Measurements from ENCODE around the gene ADD3. TPM values are rescaled to one million over a fixed set of nuclear protein-coding genes. Genes with fewer than 3 reads are reported as not detected.
A peak's percentile ranks its signal among the peaks of the same experiment; 100 is the strongest.

The ADD3 gene
- 77.2 TPM for total RNA-seq
- long read RNA-seq, full-length matches to known transcripts: 78 of 114 reads
- long read RNA-seq, partial matches to known transcripts: 9 of 114 reads
- long read RNA-seq, other reads (novel, unspliced or antisense): 27 of 114 reads

GRCh38 chr10:110007701-110008517, at the start of gene ADD3:
Gene ADD3, plus strand, starts transcription at chr10:110007984. Its CDS starts 92,670 bp downstream, at chr10:110100654.
- intact Hi-C loops (cut with DNase I): loop anchor here (2.0 to 10.0 kb wide), 4 partner anchors 67 to 497 kb away; no protein-coding TSS in a partner anchor
- peak; percentile 97 for DNase-seq (ENCODE audit: low spot score)

- intact Hi-C loops (cut with DNase I): no loop called here
- DNase-seq (ENCODE audit: low spot score): no peak
Measured at GRCh38 chr10:109958059-109958458, 49.7 kb upstream of the ADD3 start.

- intact Hi-C loops (cut with DNase I): no loop called here
- no peak for DNase-seq (ENCODE audit: low spot score)
Measured at GRCh38 chr10:109959259-109960145, 48.3 kb upstream of the ADD3 start.

GRCh38 chr10:109960682-109961081, 47.1 kb upstream of the ADD3 start:
- no peak for DNase-seq (ENCODE audit: low spot score)
- intact Hi-C loops (cut with DNase I): no loop called here

- intact Hi-C loops (cut with DNase I): no loop called here
- no peak for DNase-seq (ENCODE audit: low spot score)
Measured at GRCh38 chr10:109961174-109962001, 46.4 kb upstream of the ADD3 start.

GRCh38 chr10:109962247-109962646, 45.5 kb upstream of the ADD3 start:
- intact Hi-C loops (cut with DNase I): no loop called here
- no peak for DNase-seq (ENCODE audit: low spot score)

GRCh38 chr10:109963439-109963838, 44.3 kb upstream of the ADD3 start:
- no peak for DNase-seq (ENCODE audit: low spot score)
- intact Hi-C loops (cut with DNase I): no loop called here

- DNase-seq (ENCODE audit: low spot score): no peak
- intact Hi-C loops (cut with DNase I): no loop called here
Measured at GRCh38 chr10:109964318-109964717, 43.5 kb upstream of the ADD3 start.

GRCh38 chr10:109966961-109967738, 40.6 kb upstream of the ADD3 start:
- no peak for DNase-seq (ENCODE audit: low spot score)
- intact Hi-C loops (cut with DNase I): loop anchor here (5.0 kb wide), 1 partner anchor 70 kb away; no protein-coding TSS in a partner anchor

GRCh38 chr10:109967739-109968088, 40.1 kb upstream of the ADD3 start:
- intact Hi-C loops (cut with DNase I): loop anchor here (5.0 kb wide), 1 partner anchor 70 kb away; no protein-coding TSS in a partner anchor
- no peak for DNase-seq (ENCODE audit: low spot score)

GRCh38 chr10:109968953-109969759, 38.6 kb upstream of the ADD3 start:
- intact Hi-C loops (cut with DNase I): loop anchor here (5.0 kb wide), 1 partner anchor 72 kb away; no protein-coding TSS in a partner anchor
- DNase-seq (ENCODE audit: low spot score): no peak

- intact Hi-C loops (cut with DNase I): loop anchor here (5.0 kb wide), 1 partner anchor 73 kb away; no protein-coding TSS in a partner anchor
- no peak for DNase-seq (ENCODE audit: low spot score)
Measured at GRCh38 chr10:109969760-109970346, 37.9 kb upstream of the ADD3 start.

- DNase-seq (ENCODE audit: low spot score): no peak
- intact Hi-C loops (cut with DNase I): no loop called here
Measured at GRCh38 chr10:109971634-109972033, 36.1 kb upstream of the ADD3 start.

GRCh38 chr10:109972372-109973001, 35.3 kb upstream of the ADD3 start:
- no peak for DNase-seq (ENCODE audit: low spot score)
- intact Hi-C loops (cut with DNase I): no loop called here

GRCh38 chr10:109973326-109973829, 34.4 kb upstream of the ADD3 start:
- intact Hi-C loops (cut with DNase I): no loop called here
- DNase-seq (ENCODE audit: low spot score): no peak

- intact Hi-C loops (cut with DNase I): no loop called here
- DNase-seq (ENCODE audit: low spot score): no peak
Measured at GRCh38 chr10:109974504-109975191, 33.1 kb upstream of the ADD3 start.

Measured in cardiac septum (tissue), 1 donor.